Measurements from ENCODE around the gene AKR1C1.

DNA sequence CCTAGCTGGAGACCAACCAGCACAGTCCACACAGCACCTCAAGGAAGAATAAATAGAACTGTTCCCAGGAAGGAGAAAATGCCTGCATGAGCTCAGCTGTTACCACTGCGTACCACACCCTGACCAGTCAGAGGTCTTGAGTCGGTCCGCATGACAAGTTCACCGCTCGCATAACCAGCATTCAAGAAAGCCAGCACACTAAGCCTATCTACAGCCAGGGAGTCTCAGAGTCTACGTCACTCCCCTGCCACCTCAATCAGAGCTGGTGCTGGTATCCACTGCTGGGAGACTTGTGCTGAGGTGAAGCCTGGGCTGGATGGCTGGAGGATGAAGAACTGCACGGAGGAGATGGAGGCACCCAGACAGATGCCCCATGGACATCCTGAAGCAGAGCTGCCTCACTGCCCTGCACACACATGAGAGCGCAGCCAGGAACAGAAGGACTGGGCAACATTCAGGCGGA lies 19.6 kb downstream of the AKR1C1 start:
- TF ChIP-seq, protein P1, sequence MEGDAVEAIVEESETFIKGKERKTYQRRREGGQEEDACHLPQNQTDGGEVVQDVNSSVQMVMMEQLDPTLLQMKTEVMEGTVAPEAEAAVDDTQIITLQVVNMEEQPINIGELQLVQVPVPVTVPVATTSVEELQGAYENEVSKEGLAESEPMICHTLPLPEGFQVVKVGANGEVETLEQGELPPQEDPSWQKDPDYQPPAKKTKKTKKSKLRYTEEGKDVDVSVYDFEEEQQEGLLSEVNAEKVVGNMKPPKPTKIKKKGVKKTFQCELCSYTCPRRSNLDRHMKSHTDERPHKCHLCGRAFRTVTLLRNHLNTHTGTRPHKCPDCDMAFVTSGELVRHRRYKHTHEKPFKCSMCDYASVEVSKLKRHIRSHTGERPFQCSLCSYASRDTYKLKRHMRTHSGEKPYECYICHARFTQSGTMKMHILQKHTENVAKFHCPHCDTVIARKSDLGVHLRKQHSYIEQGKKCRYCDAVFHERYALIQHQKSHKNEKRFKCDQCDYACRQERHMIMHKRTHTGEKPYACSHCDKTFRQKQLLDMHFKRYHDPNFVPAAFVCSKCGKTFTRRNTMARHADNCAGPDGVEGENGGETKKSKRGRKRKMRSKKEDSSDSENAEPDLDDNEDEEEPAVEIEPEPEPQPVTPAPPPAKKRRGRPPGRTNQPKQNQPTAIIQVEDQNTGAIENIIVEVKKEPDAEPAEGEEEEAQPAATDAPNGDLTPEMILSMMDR (IDR thresholded peaks at IDR 0.05; ENCODE audit: insufficient read depth, low read depth, low read length) = no peak
- TF ChIP-seq EZH2 (IDR thresholded peaks at IDR 0.05; ENCODE audit: insufficient read depth, low read length) = no peak

All from astrocyte (in vitro differentiated cells and primary cell).